ENCODE results near the gene KIAA1614.

Gene KIAA1614

GRCh38 chr1:180912801-180913565 is at the start of gene KIAA1614:
Gene KIAA1614 (plus strand): TSS chr1:180912897. CDS start chr1:180913244, 347 bp downstream.
- Histone ChIP-seq H3K4me1 (ENCODE audit: insufficient read depth, low read length) (no peaks in the 10 kb centered on the region), H2AFZ (ENCODE audit: low read depth, low read length) (no peak within 1 kb of the TSS), H4K20me1 (ENCODE audit: insufficient read depth, low read length) (no peaks in the 10 kb centered on the region), H3K79me2 (ENCODE audit: insufficient read depth, low read length) (no peaks in the 10 kb centered on the region), H3K9ac (ENCODE audit: low read depth, low read length) (no peak within 1 kb of the TSS), H3K4me2 (ENCODE audit: insufficient read depth, low read length) (no peak within 1 kb of the TSS; the same call in 1 of the 2 replicates), H3K4me3 (ENCODE audit: low read depth in 1 of 2, low read length in 2 of 2) (no peak within 1 kb of the TSS), H3K27ac (ENCODE audit: low read length) (no peak within 1 kb of the TSS), H3K27me3 (ENCODE audit: insufficient read depth, low read length, poor library complexity) (peaks cover 11% of the 10 kb centered on the region), H3K9me3 (ENCODE audit: insufficient read depth, low read length, severe bottlenecking) (no peaks in the 10 kb centered on the region), H3K36me3 (ENCODE audit: insufficient read depth, low read length) (no peaks in the 10 kb centered on the region)
- DNase-seq (no peak), ATAC-seq (ENCODE audit: insufficient read depth, low read depth) (no peak)
- TF ChIP-seq, protein P1, sequence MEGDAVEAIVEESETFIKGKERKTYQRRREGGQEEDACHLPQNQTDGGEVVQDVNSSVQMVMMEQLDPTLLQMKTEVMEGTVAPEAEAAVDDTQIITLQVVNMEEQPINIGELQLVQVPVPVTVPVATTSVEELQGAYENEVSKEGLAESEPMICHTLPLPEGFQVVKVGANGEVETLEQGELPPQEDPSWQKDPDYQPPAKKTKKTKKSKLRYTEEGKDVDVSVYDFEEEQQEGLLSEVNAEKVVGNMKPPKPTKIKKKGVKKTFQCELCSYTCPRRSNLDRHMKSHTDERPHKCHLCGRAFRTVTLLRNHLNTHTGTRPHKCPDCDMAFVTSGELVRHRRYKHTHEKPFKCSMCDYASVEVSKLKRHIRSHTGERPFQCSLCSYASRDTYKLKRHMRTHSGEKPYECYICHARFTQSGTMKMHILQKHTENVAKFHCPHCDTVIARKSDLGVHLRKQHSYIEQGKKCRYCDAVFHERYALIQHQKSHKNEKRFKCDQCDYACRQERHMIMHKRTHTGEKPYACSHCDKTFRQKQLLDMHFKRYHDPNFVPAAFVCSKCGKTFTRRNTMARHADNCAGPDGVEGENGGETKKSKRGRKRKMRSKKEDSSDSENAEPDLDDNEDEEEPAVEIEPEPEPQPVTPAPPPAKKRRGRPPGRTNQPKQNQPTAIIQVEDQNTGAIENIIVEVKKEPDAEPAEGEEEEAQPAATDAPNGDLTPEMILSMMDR (IDR thresholded peaks at IDR 0.05; ENCODE audit: borderline replicate concordance, extremely low read depth, low read length, poor library complexity, severe bottlenecking), result no peak
- TF ChIP-seq EZH2 (IDR thresholded peaks at IDR 0.05; ENCODE audit: borderline replicate concordance, low read depth, low read length, severe bottlenecking), result no peak

- Histone ChIP-seq H3K27me3 (ENCODE audit: insufficient read depth, low read length, poor library complexity) (no peaks in the 10 kb centered on the region), H3K9ac (ENCODE audit: low read depth, low read length) (no peak overlapping the region), H3K79me2 (ENCODE audit: insufficient read depth, low read length) (no peaks in the 10 kb centered on the region), H3K36me3 (ENCODE audit: insufficient read depth, low read length) (peaks cover 9% of the 10 kb centered on the region), H3K4me2 (ENCODE audit: insufficient read depth, low read length) (no peak overlapping the region), H2AFZ (ENCODE audit: low read depth, low read length) (no peak overlapping the region), H3K27ac (ENCODE audit: low read length) (no peak overlapping the region), H3K9me3 (ENCODE audit: insufficient read depth, low read length, severe bottlenecking) (no peaks in the 10 kb centered on the region), H3K4me3 (ENCODE audit: low read depth in 1 of 2, low read length in 2 of 2) (no peak overlapping the region), H3K4me1 (ENCODE audit: insufficient read depth, low read length) (no peaks in the 10 kb centered on the region), H4K20me1 (ENCODE audit: insufficient read depth, low read length) (no peaks in the 10 kb centered on the region)
- ATAC-seq (ENCODE audit: insufficient read depth, low read depth) (0 out of 3 replicates have a peak, but pooled peaks have one; percentile 44), DNase-seq (peak; percentile 36)
- TF ChIP-seq, protein P1 (IDR thresholded peaks at IDR 0.05; ENCODE audit: borderline replicate concordance, extremely low read depth, low read length, poor library complexity, severe bottlenecking), result peak; percentile 84
- TF ChIP-seq EZH2 (IDR thresholded peaks at IDR 0.05; ENCODE audit: borderline replicate concordance, low read depth, low read length, severe bottlenecking), result no peak
Observed at GRCh38 chr1:180863158-180863775, 49.4 kb upstream of the KIAA1614 start.

DNA sequence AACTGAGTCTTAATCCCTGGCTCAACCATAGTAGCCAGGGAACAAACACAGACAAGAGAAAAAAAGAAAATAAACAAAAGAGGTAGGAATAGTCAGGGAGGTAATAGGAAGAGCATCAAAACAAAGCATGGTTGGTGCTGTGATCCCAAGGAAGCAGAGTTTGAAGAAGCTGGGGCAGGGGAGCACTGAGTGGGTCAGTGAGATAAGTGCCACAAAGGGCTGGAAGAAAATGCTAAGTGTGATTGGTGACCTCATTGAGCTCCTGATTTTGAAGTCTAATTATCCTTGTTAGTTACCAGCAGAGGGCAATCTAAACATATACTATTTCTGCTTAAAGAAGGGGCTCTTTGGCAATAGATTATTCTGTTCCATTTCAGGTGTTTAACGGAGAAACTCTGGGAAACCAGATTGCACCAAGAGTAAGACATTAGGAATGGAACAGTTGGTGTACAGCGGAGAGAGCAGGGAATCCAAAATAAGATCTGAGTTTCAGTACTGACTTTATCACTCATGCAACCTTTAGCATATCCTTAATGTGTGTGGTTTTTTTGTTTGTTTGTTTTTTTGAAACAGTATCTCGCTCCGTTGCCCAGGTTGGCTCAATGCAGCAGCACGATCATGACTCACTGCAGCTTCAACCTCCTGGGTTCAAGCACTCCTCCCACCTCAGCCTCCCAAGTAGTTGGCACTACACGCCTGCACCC is 30.7 kb upstream of the KIAA1614 start:
- peak; percentile 88 for ATAC-seq (ENCODE audit: insufficient read depth, low read depth)
- Histone ChIP-seq H2AFZ (ENCODE audit: low read depth, low read length) (no peak overlapping the region), H3K79me2 (ENCODE audit: insufficient read depth, low read length) (no peaks in the 10 kb centered on the region), H3K4me2 (ENCODE audit: insufficient read depth, low read length) (no peak overlapping the region), H3K9ac (ENCODE audit: low read depth, low read length) (no peak overlapping the region), H3K27ac (ENCODE audit: low read length) (no peak overlapping the region), H3K4me3 (ENCODE audit: low read depth in 1 of 2, low read length in 2 of 2) (no peak overlapping the region), H4K20me1 (ENCODE audit: insufficient read depth, low read length) (no peaks in the 10 kb centered on the region), H3K36me3 (ENCODE audit: insufficient read depth, low read length) (peaks cover 10% of the 10 kb centered on the region), H3K9me3 (ENCODE audit: insufficient read depth, low read length, severe bottlenecking) (no peaks in the 10 kb centered on the region), H3K27me3 (ENCODE audit: insufficient read depth, low read length, poor library complexity) (no peaks in the 10 kb centered on the region), H3K4me1 (ENCODE audit: insufficient read depth, low read length) (no peaks in the 10 kb centered on the region)
- no peak for DNase-seq
- TF ChIP-seq EZH2 (IDR thresholded peaks at IDR 0.05; ENCODE audit: borderline replicate concordance, low read depth, low read length, severe bottlenecking), result no peak
- TF ChIP-seq, protein P1 (IDR thresholded peaks at IDR 0.05; ENCODE audit: borderline replicate concordance, extremely low read depth, low read length, poor library complexity, severe bottlenecking), result peak; percentile 71
